Measurements from ENCODE around the gene CDC5L.

- TF ChIP-seq CTCF (IDR thresholded peaks at IDR 0.05): no peak
- no peak for TF ChIP-seq POLR2A (IDR thresholded peaks at IDR 0.05)
Observed at GRCh38 chr6:44451803-44452695, 64.5 kb downstream of the CDC5L start.

Measured in esophagus squamous epithelium (tissue), 4 donors.